ENCODE results near the gene NEK10. TPM values are rescaled to one million over a fixed set of nuclear protein-coding genes. Genes with fewer than 3 reads are reported as not detected.

NEK10 gene
- total RNA-seq, 1 experiment from 2014 or later: 1.2 TPM

DNA sequence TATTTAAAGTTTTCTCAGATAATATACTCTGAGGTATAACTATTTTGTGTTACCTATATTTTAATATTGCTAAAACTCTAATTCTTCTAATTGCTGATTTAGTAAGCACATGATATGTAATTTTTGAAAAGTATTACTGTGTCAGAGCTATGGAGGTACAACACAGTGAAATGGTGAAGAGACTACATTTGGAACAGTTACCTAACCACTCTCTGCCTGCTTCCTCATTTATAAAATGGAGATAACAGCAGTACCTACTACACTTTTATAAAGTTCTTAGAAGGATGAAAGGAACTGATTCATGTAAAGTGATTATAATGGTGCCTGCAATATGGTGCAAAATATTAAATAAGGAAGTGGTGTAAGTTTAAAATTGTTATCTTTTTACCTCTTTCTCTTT is 16.3 kb upstream of the NEK10 start:
- Histone ChIP-seq H4K20me1 (ENCODE audit: insufficient read depth) (no peaks in the 10 kb centered on the region), H3K4me2 (ENCODE audit: low read length) (no peak overlapping the region), H3K4me1 (ENCODE audit: control insufficient read depth in 1 of 2, insufficient read depth in 2 of 2, low read length in 2 of 2) (no peaks in the 10 kb centered on the region), H3K27ac (ENCODE audit: low read depth, low read length) (no peak overlapping the region), H3K9ac (ENCODE audit: low read length) (no peak overlapping the region), H3K9me2 (ENCODE audit: insufficient read depth) (no peaks in the 10 kb centered on the region), H3K79me2 (ENCODE audit: insufficient read depth, low read length) (no peaks in the 10 kb centered on the region), H3K4me3 (replicated peaks in 1 of 2; ENCODE audit: low read depth in 1 of 2, low read length in 2 of 2) (no peak overlapping the region), H3K27me3 (ENCODE audit: insufficient read depth, low read length) (no peaks in the 10 kb centered on the region), H3K36me3 (ENCODE audit: control insufficient read depth in 1 of 2, insufficient read depth in 2 of 2, low read length in 2 of 2) (peaks cover 13 to 24% of the 10 kb centered on the region in 2 experiments; a peak in 2 of 4 replicates), H3K9me3 (ENCODE audit: control insufficient read depth in 1 of 2, insufficient read depth in 1 of 2, low read depth in 1 of 2, low read length in 2 of 2) (no peaks in the 10 kb centered on the region), H2AFZ (ENCODE audit: low read depth, low read length, poor library complexity, severe bottlenecking) (no peak overlapping the region)
- no peak for DNase-seq (ENCODE audit: low read depth, low spot score)
- CTCF ChIA-PET: no interaction called here
- RAD21 ChIA-PET (ENCODE audit: low non-redundant PET in 1 of 2, low total read pairs in 2 of 2, uncharacterized antibody in 2 of 2, unreplicated experiment in 2 of 2): no interaction called here
- TF ChIP-seq POLR2A (IDR thresholded peaks at IDR 0.05; ENCODE audit: borderline replicate concordance, extremely low read depth, insufficient read depth, insufficient read length): no peak
- ATAC-seq: no peak
- BruUV-seq (replicated peaks): no TSS peak
- POLR2A ChIA-PET: no interaction called here
- intact Hi-C loops (cut with micrococcal nuclease): no loop called here

GRCh38 chr3:27384191-27384590 is 15.0 kb upstream of the NEK10 start:
- intact Hi-C loops (cut with micrococcal nuclease): no loop called here
- H3K9ac ChIP-seq (ENCODE audit: low read length): no peak overlapping the region
- DNase-seq (ENCODE audit: low read depth, low spot score) (no peak), ATAC-seq (no peak)
- no peaks in the 10 kb centered on the region for H3K9me2 ChIP-seq (ENCODE audit: insufficient read depth)
- no peak overlapping the region for H2AFZ ChIP-seq (ENCODE audit: low read depth, low read length, poor library complexity, severe bottlenecking)
- H3K79me2 ChIP-seq (ENCODE audit: insufficient read depth, low read length): no peaks in the 10 kb centered on the region
- H3K4me1 ChIP-seq (ENCODE audit: control insufficient read depth in 1 of 2, insufficient read depth in 2 of 2, low read length in 2 of 2): no peaks in the 10 kb centered on the region
- no peak overlapping the region for H3K27ac ChIP-seq (ENCODE audit: low read depth, low read length)
- no peaks in the 10 kb centered on the region for H4K20me1 ChIP-seq (ENCODE audit: insufficient read depth)
- CTCF ChIA-PET: no interaction called here
- H3K27me3 ChIP-seq (ENCODE audit: insufficient read depth, low read length): no peaks in the 10 kb centered on the region
- H3K4me2 ChIP-seq (ENCODE audit: low read length): no peak overlapping the region
- H3K4me3 ChIP-seq (replicated peaks in 1 of 2; ENCODE audit: low read depth in 1 of 2, low read length in 2 of 2): no peak overlapping the region
- H3K9me3 ChIP-seq (ENCODE audit: control insufficient read depth in 1 of 2, insufficient read depth in 1 of 2, low read depth in 1 of 2, low read length in 2 of 2): no peaks in the 10 kb centered on the region
- TF ChIP-seq JUND (IDR thresholded peaks at IDR 0.05) (no peak), FOSL1 (IDR thresholded peaks at IDR 0.05; ENCODE audit: low read depth) (no peak), EZH2 (IDR thresholded peaks at IDR 0.05) (no peak), SIN3A (IDR thresholded peaks at IDR 0.05; ENCODE audit: low read depth) (no peak), EGR1 (IDR thresholded peaks at IDR 0.05; ENCODE audit: low read depth) (no peak), ATF3 (IDR thresholded peaks at IDR 0.05) (no peak)
- BruUV-seq (replicated peaks): no TSS peak
- peaks cover 9 to 21% of the 10 kb centered on the region in 2 experiments; a peak in 2 of 4 replicates for H3K36me3 ChIP-seq (ENCODE audit: control insufficient read depth in 1 of 2, insufficient read depth in 2 of 2, low read length in 2 of 2)
- POLR2A ChIA-PET: no interaction called here
- RAD21 ChIA-PET (ENCODE audit: low non-redundant PET in 1 of 2, low total read pairs in 2 of 2, uncharacterized antibody in 2 of 2, unreplicated experiment in 2 of 2): no interaction called here
